Caki2 (cell line): ENCODE data around the gene DAPK3. TPM values are rescaled to one million over a fixed set of nuclear protein-coding genes. Genes with fewer than 3 reads are reported as not detected.
A peak's percentile ranks its signal among the peaks of the same experiment; 100 is the strongest.
"Not testable (repeated sequence)": the region's sequence is repeated elsewhere in the genome, so short reads cannot be mapped to it uniquely, and the experiment has no call there.

Experiments used
- DNase-seq: peaks from one replicate; pipeline ENCODE4 v3.0.0-alpha.2; 2015; ENCODE audit warnings: low read depth
- in situ Hi-C: cut with HindIII; loops from 2 replicates; pipeline ENCODE4 v1.10.0; 2016; ENCODE audit warnings: low sequenced_read_pairs, low pct_unique_long_range_greater_than_20kb, mixed read lengths
- total RNA-seq: library from RNA; depleted of rRNA; stranded (reverse); fragments of >200 nt; shearing (Covaris generic); gene quantifications from 2 replicates; pipeline ENCODE4 v1.2.3, GENCODE V29; 2014; ENCODE audit warnings: low replicate concordance

The DAPK3 gene
- total RNA-seq, 1 experiment from 2014 or later = 105 TPM

DNA sequence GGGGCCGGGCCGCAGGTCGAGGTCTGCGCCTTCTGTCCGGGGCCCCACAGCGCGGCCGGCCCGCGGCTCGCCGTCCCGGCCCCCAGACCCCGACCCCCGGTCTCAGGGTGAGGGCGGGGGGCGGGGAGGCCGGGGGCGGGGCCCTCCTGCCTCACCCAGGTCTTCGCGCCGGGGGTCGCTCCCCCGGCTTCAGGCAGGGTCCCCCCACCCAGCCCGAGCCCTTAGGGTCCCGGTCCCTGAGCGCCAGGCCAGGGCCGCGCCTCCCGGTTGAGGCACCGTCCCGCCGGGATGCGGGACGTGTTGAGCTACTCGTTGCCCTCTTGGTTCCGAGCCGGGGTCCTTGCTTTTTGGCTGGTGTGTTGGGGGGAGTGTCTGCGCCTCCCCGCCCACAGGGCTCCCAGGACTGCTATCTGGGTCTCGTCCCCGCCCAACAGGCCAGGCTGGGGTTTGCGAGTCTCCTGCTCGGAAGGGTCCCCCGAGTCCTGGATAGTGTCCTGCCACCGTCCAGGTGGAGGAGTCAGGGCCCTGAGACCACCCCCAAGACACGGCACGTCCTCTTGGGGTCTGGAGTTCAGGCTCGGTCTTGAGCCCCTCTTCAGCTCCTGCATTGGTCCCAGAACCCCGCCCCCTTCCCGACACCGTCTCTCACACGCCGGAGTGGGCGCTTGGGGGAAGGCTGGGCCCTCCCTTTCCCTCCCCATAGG, 37.1 kb upstream of the DAPK3 start:
- in situ Hi-C loops = no loop called here

GRCh38 chr19:4007021-4007835, 36.3 kb upstream of the DAPK3 start, which contains the start of gene PIAS4:
Gene PIAS4 (plus strand): TSS chr19:4007736. CDS start chr19:4007761, 25 bp downstream.
- DNase-seq = peak; percentile 99
- in situ Hi-C loops = no loop called here

More for the DNA sequence above, 37.1 kb upstream of the DAPK3 start:
- DNase-seq = peak; percentile 31

- in situ Hi-C loops, DNase-seq: not testable (repeated sequence)
These were observed 34.5 kb upstream of the DAPK3 start for GRCh38 chr19:4005436-4005835.

DNA sequence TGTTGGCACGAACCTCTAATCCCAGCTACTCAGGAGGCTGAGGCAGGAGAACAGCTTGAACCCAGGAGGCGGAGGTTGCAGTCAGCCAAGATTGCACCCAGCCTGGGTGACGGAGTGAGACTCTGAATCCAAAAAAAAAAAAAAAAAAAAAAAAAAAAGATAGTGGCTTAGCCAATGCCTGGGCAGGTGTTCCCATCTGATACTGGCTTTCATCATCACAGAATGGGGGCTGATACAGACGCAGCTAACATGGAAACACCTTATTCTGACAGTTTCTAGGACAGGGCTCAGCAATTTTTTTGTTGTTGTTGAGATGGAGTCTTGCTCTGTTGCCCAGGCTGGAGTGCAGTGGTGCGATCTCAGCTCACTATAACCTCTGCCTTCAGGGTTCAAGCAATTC, 29.9 kb upstream of the DAPK3 start:
- DNase-seq, in situ Hi-C loops: not testable (repeated sequence)

DNA sequence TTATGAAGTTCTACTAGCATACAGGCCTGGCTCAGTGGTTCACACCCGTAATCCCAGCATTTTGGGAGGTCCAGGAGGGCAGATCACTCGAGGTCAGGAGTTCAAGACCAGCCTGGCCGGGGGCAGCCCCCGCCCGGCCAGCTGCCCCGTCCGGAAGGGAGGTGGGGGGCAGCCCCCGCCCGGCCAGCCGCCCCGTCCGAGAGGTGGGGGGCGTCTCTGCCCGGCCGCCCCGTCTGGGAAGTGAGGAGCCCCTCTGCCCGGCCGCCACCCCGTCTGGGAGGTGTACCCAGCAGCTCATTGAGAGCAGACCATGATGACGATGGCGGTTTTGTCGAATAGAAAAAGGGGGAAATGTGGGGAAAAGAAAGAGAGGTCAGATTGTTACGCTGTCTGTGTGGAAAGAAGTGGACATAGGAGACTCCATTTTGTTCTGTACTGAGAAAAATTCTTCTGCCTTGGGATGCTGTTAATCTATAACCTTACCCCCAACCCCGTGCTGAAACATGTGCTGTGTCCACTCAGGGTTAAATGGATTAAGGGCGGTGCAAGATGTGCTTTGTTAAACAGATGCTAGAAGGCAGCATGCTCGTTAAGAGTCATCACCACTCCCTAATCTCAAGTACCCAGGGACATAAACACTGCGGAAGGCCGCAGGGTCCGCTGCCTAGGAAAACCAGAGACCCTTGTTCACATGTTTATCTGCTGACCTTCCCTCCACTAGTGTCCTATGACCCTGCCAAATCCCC, 27.9 kb upstream of the DAPK3 start:
- DNase-seq = not testable (repeated sequence)
- in situ Hi-C loops = loop anchor here (25.0 kb wide), 1 partner anchor 213 kb away; no protein-coding TSS in a partner anchor

- in situ Hi-C loops = loop anchor here (25.0 kb wide), 1 partner anchor 217 kb away; no protein-coding TSS in a partner anchor
- DNase-seq = no peak
These were observed 24.7 kb upstream of the DAPK3 start for GRCh38 chr19:3995607-3996006.

GRCh38 chr19:3990815-3991117, 19.9 kb upstream of the DAPK3 start:
- DNase-seq = no peak

DNA sequence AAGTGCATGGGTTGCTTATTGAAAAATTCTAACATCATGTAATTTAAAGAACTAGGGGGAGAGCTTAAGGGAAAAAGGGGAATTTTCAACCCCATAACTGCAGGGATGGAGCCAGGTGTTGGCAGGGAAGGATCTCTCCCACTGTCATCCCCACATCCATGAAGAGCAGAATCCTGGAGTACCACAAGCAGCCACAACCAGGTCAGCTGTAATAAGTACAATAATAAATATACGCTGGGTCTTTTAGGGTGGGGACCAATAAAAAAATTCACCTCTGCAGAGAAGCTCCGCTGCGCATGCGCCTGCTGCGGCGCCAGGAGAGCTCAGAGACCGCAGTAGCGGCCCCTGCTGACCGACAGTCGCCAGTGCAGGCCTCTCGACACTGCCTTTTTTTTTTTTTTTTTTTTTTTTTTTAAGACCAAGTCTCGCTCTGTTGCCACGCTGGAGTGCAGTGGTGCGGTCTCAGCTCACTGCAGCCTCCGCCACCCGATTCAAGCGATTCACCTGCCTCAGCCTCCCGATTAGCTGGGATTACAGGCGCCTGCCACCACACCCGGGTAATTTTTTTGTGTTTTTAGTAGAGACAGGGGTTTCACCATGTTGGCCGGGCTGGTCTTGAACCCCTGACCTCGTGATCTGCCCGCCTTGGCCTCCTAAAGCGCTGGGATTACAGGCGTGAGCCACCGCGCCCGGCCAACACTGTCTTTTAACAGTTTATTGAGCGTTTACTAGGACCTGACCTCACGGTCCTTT, 16.9 kb upstream of the DAPK3 start:
- in situ Hi-C loops = loop anchor here (25.0 kb wide), 1 partner anchor 225 kb away; no protein-coding TSS in a partner anchor
- DNase-seq = peak; percentile 94

More at GRCh38 chr19:3990815-3991117, 19.9 kb upstream of the DAPK3 start:
- in situ Hi-C loops = loop anchor here (25.0 kb wide), 1 partner anchor 222 kb away; no protein-coding TSS in a partner anchor

GRCh38 chr19:3986260-3987041, 15.6 kb upstream of the DAPK3 start:
- in situ Hi-C loops = loop anchor here (25.0 kb wide), 1 partner anchor 226 kb away; no protein-coding TSS in a partner anchor
- peak; percentile 93 for DNase-seq

DNA sequence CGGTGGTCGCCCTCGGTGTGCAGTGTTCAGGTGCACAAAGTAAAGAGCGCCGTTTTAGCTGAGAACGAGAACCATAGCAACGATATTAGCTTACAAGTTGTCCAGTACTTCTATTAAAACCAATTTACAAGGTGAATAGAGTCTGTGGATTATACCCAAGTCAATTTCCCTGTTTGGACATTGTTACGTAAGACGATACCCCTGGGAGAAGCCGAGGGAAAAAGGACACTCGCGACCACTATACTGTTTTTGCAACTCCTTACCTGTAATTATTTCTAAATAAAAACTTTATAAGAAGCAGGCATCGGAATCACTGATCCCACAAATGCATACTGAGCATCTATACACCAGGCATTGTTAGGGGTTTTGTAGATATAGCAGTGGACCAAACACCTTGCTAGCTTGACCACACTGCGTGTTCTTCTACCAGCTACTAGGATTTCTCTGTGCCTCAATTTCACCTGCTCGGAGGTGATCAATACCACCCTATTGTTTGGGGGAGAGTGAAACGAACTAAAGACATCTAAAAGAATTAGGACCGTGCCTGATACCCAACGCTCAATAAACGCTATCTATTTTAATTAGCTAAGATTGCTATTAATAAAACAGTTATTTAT, 14.9 kb upstream of the DAPK3 start:
- in situ Hi-C loops = loop anchor here (25.0 kb wide), 1 partner anchor 227 kb away; no protein-coding TSS in a partner anchor
- no peak for DNase-seq

GRCh38 chr19:3984908-3985642, 14.2 kb upstream of the DAPK3 start, which contains the start of gene EEF2:
Gene EEF2 (minus strand): TSS chr19:3985463. CDS start chr19:3985380, 83 bp downstream.
- in situ Hi-C loops = loop anchor here (25.0 kb wide), 1 partner anchor 227 kb away; no protein-coding TSS in a partner anchor
- peak; percentile 85 for DNase-seq

- in situ Hi-C loops = loop anchor here (25.0 kb wide), 1 partner anchor 228 kb away; no protein-coding TSS in a partner anchor
- no peak for DNase-seq
These were observed 13.6 kb upstream of the DAPK3 start for GRCh38 chr19:3984584-3984907.

DNA sequence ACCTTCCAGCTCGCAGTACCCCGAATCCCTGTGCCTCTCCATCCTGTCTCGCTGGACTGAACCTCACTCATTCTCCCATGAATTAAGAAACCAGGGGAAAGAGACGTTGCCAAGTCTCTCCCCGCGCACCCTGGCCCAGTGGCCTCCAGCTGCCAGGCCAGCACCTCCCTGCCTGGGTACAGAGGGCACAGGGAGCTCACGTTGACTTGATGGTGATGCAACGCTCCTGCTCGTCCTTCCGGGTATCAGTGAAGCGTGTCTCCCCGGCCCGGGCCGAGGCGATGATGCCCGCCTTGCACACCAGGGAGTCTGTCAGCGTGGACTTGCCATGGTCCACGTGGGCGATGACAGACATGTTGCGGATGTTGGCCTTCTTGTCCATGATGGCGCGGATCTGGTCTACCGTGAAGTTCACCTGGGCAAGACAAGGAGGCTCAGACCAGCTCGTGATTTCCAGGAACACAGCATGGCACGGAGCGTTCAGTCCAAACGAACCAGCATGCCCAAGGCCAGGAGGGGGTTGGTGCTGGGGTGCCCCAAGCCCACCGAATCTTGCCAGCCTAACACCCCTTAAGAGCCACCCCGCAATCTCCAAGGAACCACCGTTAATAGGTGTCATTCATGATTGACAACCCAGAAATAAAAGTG, 13.2 kb upstream of the DAPK3 start:
- in situ Hi-C loops = loop anchor here (25.0 kb wide), 1 partner anchor 228 kb away; no protein-coding TSS in a partner anchor
- peak; percentile 69 for DNase-seq

DNA sequence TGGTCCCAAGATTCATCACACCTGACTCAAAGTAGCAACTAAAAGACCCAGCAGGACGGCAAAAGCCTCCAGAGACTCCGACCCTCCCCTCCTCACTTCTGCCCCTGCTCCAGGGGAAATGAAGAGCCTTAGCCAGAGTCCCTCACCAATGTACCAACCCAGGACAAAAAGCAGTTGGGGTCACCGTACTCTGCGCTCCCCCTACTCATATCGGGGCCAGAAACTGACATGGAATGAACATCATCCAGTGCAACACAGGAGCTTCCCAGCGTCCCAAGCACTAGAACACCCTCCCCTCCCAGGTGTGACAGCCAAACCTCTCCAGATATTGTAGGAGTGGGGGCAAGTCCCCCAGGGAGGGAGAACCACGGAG, 12.6 kb upstream of the DAPK3 start:
- in situ Hi-C loops = loop anchor here (25.0 kb wide), 1 partner anchor 229 kb away; no protein-coding TSS in a partner anchor
- DNase-seq = no peak
